IMR-90 (cell line): ENCODE data around the gene MAPK11. TPM values are rescaled to one million over a fixed set of nuclear protein-coding genes. Genes with fewer than 3 reads are reported as not detected.
A peak's percentile ranks its signal among the peaks of the same experiment; 100 is the strongest.

ENCODE experiments used
- ATAC-seq: fragments of 200-7000 bp; cut with Tn5 transposase; 2 replicates; pipeline ENCODE4 v1.9.1; 2020; ENCODE audit warnings: low read depth, mild to moderate bottlenecking, moderate library complexity
- BruUV-seq: library from RNA; stranded (reverse); fragments of 400-500 nt; replicated peaks from 2 replicates; lab custom pipeline; 2021; lab: Mats Ljungman, UMichigan
- CTCF ChIA-PET: fragments of 300-600 bp; formaldehyde crosslinking; extraction: SDS; loops from one replicate; lab custom pipeline; 2021; ENCODE audit warnings: antibody characterized with exemption; lab: Yijun Ruan, JAX
- POLR2A ChIA-PET: fragments of 300-600 bp; sonication (Branson Sonifier 250); formaldehyde crosslinking; loops from one replicate; lab custom pipeline; 2022; ENCODE audit warnings: antibody characterized with exemption; ENCODE audit not compliant: unreplicated experiment; lab: Charles Lee
- DNase-seq: peaks from one replicate; pipeline ENCODE4 v3.0.0; 2013
- H2AFZ ChIP-seq: replicated peaks from 2 replicates; pipeline ENCODE3; 2013; ENCODE audit warnings: low read length, mild to moderate bottlenecking; ENCODE audit not compliant: poor library complexity
- H2AK5ac ChIP-seq: 2 replicates; pipeline ENCODE4 v1.6.1; 2013; ENCODE audit warnings: low read depth, low read length, inconsistent platforms
- H2AK9ac ChIP-seq: replicated peaks from 2 replicates; pipeline ENCODE3; 2013; ENCODE audit warnings: mild to moderate bottlenecking, low read depth, low read length, moderate library complexity; ENCODE audit not compliant: poor library complexity
- H2BK120ac ChIP-seq: 2 replicates; pipeline ENCODE4 v1.6.1; 2013; ENCODE audit warnings: low read depth, low read length, inconsistent platforms
- H2BK15ac ChIP-seq: 3 replicates; pipeline ENCODE4 v1.6.1; 2013; ENCODE audit warnings: low read depth, low read length, inconsistent platforms
- H2BK20ac ChIP-seq: 2 replicates; pipeline ENCODE4 v1.6.1; 2013; ENCODE audit warnings: low read depth, mild to moderate bottlenecking, inconsistent platforms, low read length, moderate library complexity
- H2BK5ac ChIP-seq: 2 replicates; pipeline ENCODE4 v1.6.1; 2013; ENCODE audit warnings: mild to moderate bottlenecking, low read depth, low read length, inconsistent platforms; ENCODE audit not compliant: poor library complexity, severe bottlenecking
- H3K14ac ChIP-seq: replicated peaks from 2 replicates; pipeline ENCODE4 v1.6.1; 2013; ENCODE audit warnings: low read depth, low read length, inconsistent platforms
- H3K18ac ChIP-seq: 2 replicates; pipeline ENCODE4 v1.6.1; 2013; ENCODE audit warnings: low read depth, low read length, control low read depth
- H3K23ac ChIP-seq: 2 replicates; pipeline ENCODE4 v1.6.1; 2013; ENCODE audit warnings: low read depth, low read length, inconsistent platforms
- H3K27ac ChIP-seq: 2 replicates; pipeline ENCODE4 v1.5.1; 2013; ENCODE audit warnings: mild to moderate bottlenecking, control low read depth, low read length; ENCODE audit not compliant: insufficient read depth
- H3K27me3 ChIP-seq: 2 replicates; pipeline ENCODE4 v1.6.1; 2013; ENCODE audit warnings: low read length; ENCODE audit not compliant: control insufficient read depth, insufficient read depth
- H3K36me3 ChIP-seq: 2 replicates; pipeline ENCODE4 v1.6.1; 2013; ENCODE audit warnings: low read length, mixed read lengths; ENCODE audit not compliant: control insufficient read depth, insufficient read depth
- H3K4ac ChIP-seq: 2 replicates; pipeline ENCODE4 v1.6.1; 2013; ENCODE audit warnings: low read depth, low read length, inconsistent platforms
- H3K4me1 ChIP-seq: 2 replicates; pipeline ENCODE4 v1.6.1; 2013; ENCODE audit warnings: low read length, mixed read lengths; ENCODE audit not compliant: control insufficient read depth, insufficient read depth
- H3K4me2 ChIP-seq: 2 replicates; pipeline ENCODE4 v1.6.1; 2013; ENCODE audit warnings: low read depth, mild to moderate bottlenecking, control low read depth, low read length, moderate library complexity
- H3K4me3 ChIP-seq: 2 replicates; pipeline ENCODE4 v1.5.1; 2013; ENCODE audit warnings: low read depth, mild to moderate bottlenecking, control low read depth, low read length, moderate library complexity; ENCODE audit not compliant: insufficient read depth
- H3K56ac ChIP-seq: 2 replicates; pipeline ENCODE4 v1.6.1; 2013; ENCODE audit warnings: low read length, inconsistent platforms; ENCODE audit not compliant: insufficient read depth; ENCODE audit errors: extremely low read depth
- H3K79me1 ChIP-seq, 2 experiments: 2 replicates each; pipeline ENCODE4 v1.6.1; 2013; ENCODE audit warnings: low read length in 2 of 2, inconsistent platforms in 1 of 2, low read depth in 1 of 2
- H3K9ac ChIP-seq: 2 replicates; pipeline ENCODE4 v1.6.1; 2013; ENCODE audit warnings: low read depth, low read length, control low read depth
- H3K9me1 ChIP-seq: 2 replicates; pipeline ENCODE4 v1.6.1; 2013; ENCODE audit warnings: low read length, inconsistent platforms; ENCODE audit not compliant: insufficient read depth
- H3K9me3 ChIP-seq: 2 replicates; pipeline ENCODE4 v1.6.1; 2013; ENCODE audit warnings: low read length; ENCODE audit not compliant: control insufficient read depth, insufficient read depth
- H4K20me1 ChIP-seq: 2 replicates; pipeline ENCODE4 v1.6.1; 2013; ENCODE audit warnings: low read length, inconsistent platforms; ENCODE audit not compliant: insufficient read depth
- H4K5ac ChIP-seq: 2 replicates; pipeline ENCODE4 v1.6.1; 2013; ENCODE audit warnings: mild to moderate bottlenecking, low read depth, low read length, control low read depth
- H4K8ac ChIP-seq, 2 experiments: 2 replicates each; pipeline ENCODE4 v1.6.1; 2013; ENCODE audit warnings: low read depth in 2 of 2, low read length in 2 of 2, control low read depth in 1 of 2, inconsistent platforms in 1 of 2
- H4K91ac ChIP-seq: 2 replicates; pipeline ENCODE4 v1.6.1; 2013; ENCODE audit warnings: low read depth, low read length, inconsistent platforms; ENCODE audit not compliant: insufficient read depth
- BHLHE40 ChIP-seq: fragments of 150-350 bp; IDR thresholded peaks from 2 replicates; pipeline ENCODE4 v1.6.1; 2016; ENCODE audit warnings: mild to moderate bottlenecking, low read depth, low read length
- FOS ChIP-seq: fragments of 150-350 bp; IDR thresholded peaks from 2 replicates; pipeline ENCODE4 v1.6.1; 2016; ENCODE audit warnings: low read depth, low read length
- MAFK ChIP-seq: IDR thresholded peaks from 2 replicates; pipeline ENCODE4 v1.6.1; 2012; ENCODE audit warnings: low read depth, low read length, improper control_type of control experiment
- NFE2L2 ChIP-seq: fragments of 150-350 bp; IDR thresholded peaks from 2 replicates; pipeline ENCODE4 v1.6.1; 2016; ENCODE audit warnings: low read depth, mild to moderate bottlenecking, low read length
- RAD21 ChIP-seq: IDR thresholded peaks from 2 replicates; pipeline ENCODE4 v1.6.1; 2012; ENCODE audit warnings: low read length, improper control_type of control experiment
- SMC3 ChIP-seq: fragments of 150-350 bp; IDR thresholded peaks from 2 replicates; pipeline ENCODE4 v1.6.1; 2016; ENCODE audit warnings: low read depth, mild to moderate bottlenecking, antibody characterized with exemption, low read length, moderate library complexity
- WGBS, 2 experiments: methylation state at CpG; one replicate each; pipeline versions ENCODE4 v1.1.5 to v1.1.7; 2013; ENCODE audit warnings: missing lambda C conversion rate in 2 of 2; ENCODE audit not compliant: insufficient read length in 1 of 2; ENCODE audit errors: extremely low coverage in 2 of 2; 5-methylcytosine and 5-hydroxymethylcytosine counted together
- dilution Hi-C: fragments of 300-500 bp; cut with HindIII; formaldehyde crosslinking; loops from one replicate; pipeline ENCODE4 v1.14.3; 2018; ENCODE audit warnings: low sequenced_read_pairs; ENCODE audit not compliant: unreplicated experiment
- in situ Hi-C: fragments of 300-500 bp; cut with MboI; formaldehyde crosslinking; loops from 3 replicates; pipeline ENCODE4 v1.14.3; 2019; ENCODE audit warnings: low sequenced_read_pairs, inconsistent platforms, mixed read lengths
- intact Hi-C: fragments of 100-400 bp; cut with micrococcal nuclease; formaldehyde crosslinking; loops from 2 replicates; pipeline ENCODE4 v1.10.0; 2022
- polyA plus RNA-seq, 3 experiments: library from polyadenylated mRNA; depleted of rRNA; stranded (reverse); fragments of >200 nt; gene quantifications; 2 replicates each; pipeline ENCODE4 v1.2.3, GENCODE V29; 2012; ENCODE audit warnings: low replicate concordance in 1 of 3
- total RNA-seq: library from RNA; depleted of rRNA; stranded (reverse); fragments of >200 nt; gene quantifications from 2 replicates; pipeline ENCODE4 v1.2.3, GENCODE V29; 2012
- TF ChIP-seq, protein P1 (sequence below): conservative IDR thresholded peaks from 2 replicates; pipeline ENCODE4 v1.5.1; 2012; ENCODE audit warnings: mild to moderate bottlenecking, low read depth, low read length, improper control_type of control experiment

Gene MAPK11
- total and polyA plus RNA-seq, 2 of the 4 experiments (the other 2 are of a cell fraction) = 8.1 to 14.4 TPM

DNA sequence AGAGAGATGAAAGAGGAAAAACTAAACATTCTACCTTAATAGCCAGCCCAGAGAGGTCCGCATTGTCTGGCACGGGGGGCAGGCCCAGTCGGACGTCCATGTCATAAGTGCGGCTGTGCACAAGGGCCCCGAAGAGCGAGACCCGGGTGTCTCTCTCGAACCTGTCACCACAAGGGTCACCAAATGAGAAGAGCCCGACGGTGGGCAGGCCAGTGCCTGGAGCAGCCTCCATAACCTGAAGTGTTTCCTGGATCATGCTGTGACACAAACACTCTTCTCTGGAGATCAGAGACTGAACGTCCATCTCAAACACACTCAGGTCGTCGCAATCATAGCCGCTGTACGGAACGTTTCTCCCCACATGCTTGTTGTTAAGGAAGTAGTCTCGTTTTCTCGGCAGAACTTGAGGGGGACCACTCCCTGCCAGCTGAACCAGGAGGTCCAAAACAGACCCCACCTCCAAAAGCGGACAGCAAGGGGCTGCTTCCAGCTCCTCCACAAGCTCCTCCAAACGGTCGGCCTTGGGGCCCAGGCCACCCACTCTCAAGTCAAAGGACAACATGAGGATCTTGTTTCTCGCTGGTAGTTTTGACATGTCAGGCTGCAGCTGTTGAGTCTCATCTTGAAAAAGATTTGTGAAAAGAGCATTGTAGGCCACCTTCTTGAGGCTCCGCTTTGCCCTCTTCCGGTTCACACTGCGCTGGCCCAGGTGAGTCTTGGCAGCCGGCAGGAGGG lies 26.3 kb downstream of the MAPK11 start (continued):
- no peak for TF ChIP-seq NFE2L2
- TF ChIP-seq SMC3 = no peak

DNA sequence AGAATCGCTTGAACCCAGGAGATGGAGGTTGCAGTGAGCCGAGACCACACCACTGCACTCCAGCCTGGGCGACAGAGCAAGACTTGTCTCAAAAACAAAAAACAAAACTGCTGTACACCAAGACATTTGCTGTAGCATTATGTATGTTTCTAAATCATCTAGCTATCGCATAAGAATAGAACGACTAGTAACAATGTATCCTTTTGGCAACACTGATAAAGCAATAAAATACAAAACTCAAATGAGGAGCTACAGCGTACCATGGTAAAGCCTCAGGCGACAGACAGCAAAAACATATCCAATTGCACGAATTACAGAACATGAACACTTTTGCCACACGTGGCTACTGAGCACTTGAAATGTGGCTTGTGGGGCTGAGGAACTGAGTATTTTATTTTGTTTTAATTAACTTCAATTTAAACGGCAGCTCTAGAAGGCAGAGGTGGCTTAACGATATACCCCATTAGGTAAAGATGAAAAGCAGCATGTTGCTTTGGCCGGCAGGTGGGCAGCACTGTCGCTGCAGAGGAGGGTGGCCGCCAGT lies 27.7 kb downstream of the MAPK11 start:
- peak overlapping the region; percentile 31 for H3K4me3 ChIP-seq
- no peak overlapping the region for H2BK120ac ChIP-seq
- H3K18ac ChIP-seq = no peak overlapping the region
- BruUV-seq = no TSS peak
- H3K36me3 ChIP-seq = peaks cover 25% of the 10 kb centered on the region
- peak overlapping the region; percentile 83 for H3K4me2 ChIP-seq
- no peaks in the 10 kb centered on the region for H3K27me3 ChIP-seq
- no peak overlapping the region for H3K14ac ChIP-seq
- no peak overlapping the region for H3K27ac ChIP-seq
- H4K20me1 ChIP-seq = peaks cover 41% of the 10 kb centered on the region
- no peak overlapping the region for H3K4ac ChIP-seq
- H3K9me3 ChIP-seq = no peaks in the 10 kb centered on the region
- H4K8ac ChIP-seq = no peak overlapping the region
- DNase-seq (no peak), ATAC-seq (no peak)
- H3K79me1 ChIP-seq = peaks cover 15 to 66% of the 10 kb centered on the region in 2 experiments
- H3K4me1 ChIP-seq = peaks cover 5% of the 10 kb centered on the region
- H2BK15ac ChIP-seq = no peak overlapping the region
- in situ Hi-C loops (no loop called here), dilution Hi-C loops (no loop called here), intact Hi-C loops (loop anchor here (2.0 kb wide), 1 partner anchor 256 kb away; no protein-coding TSS in a partner anchor)
- H3K9ac ChIP-seq = 0 out of 2 replicates have a peak overlapping the region, but pooled peaks have one; percentile 36
- H2AFZ ChIP-seq = no peak overlapping the region
- H4K91ac ChIP-seq = no peak overlapping the region
- H4K5ac ChIP-seq = no peak overlapping the region
- ChIA-PET CTCF (interaction anchor here (0.6 to 0.7 kb wide), 2 partner anchors 17 to 208 kb away, joined by 3 to 4 read pairs; no protein-coding TSS in a partner anchor), POLR2A (no interaction called here)
- TF ChIP-seq, protein P1, sequence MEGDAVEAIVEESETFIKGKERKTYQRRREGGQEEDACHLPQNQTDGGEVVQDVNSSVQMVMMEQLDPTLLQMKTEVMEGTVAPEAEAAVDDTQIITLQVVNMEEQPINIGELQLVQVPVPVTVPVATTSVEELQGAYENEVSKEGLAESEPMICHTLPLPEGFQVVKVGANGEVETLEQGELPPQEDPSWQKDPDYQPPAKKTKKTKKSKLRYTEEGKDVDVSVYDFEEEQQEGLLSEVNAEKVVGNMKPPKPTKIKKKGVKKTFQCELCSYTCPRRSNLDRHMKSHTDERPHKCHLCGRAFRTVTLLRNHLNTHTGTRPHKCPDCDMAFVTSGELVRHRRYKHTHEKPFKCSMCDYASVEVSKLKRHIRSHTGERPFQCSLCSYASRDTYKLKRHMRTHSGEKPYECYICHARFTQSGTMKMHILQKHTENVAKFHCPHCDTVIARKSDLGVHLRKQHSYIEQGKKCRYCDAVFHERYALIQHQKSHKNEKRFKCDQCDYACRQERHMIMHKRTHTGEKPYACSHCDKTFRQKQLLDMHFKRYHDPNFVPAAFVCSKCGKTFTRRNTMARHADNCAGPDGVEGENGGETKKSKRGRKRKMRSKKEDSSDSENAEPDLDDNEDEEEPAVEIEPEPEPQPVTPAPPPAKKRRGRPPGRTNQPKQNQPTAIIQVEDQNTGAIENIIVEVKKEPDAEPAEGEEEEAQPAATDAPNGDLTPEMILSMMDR = no peak
- TF ChIP-seq RAD21 (no peak), FOS (no peak), BHLHE40 (no peak), MAFK (no peak)
- no peaks in the 10 kb centered on the region for H3K9me1 ChIP-seq
- H3K56ac ChIP-seq = no peak overlapping the region
- H3K23ac ChIP-seq = no peak overlapping the region
- no CpG with 5 or more reads among the region's 14 CpGs for WGBS, 2 experiments
- peak overlapping the region; percentile 88 for H2AK9ac ChIP-seq
- H2AK5ac ChIP-seq = 0 out of 2 replicates have a peak overlapping the region, but pooled peaks have one; percentile 9
- no peak overlapping the region for H2BK5ac ChIP-seq
- H2BK20ac ChIP-seq = no peak overlapping the region
